Esophagus muscularis mucosa (tissue), 4 donors: ENCODE results near the gene PDLIM5. TPM values are rescaled to one million over a fixed set of nuclear protein-coding genes. Genes with fewer than 3 reads are reported as not detected.
"Not testable (repeated sequence)": the region's sequence is repeated elsewhere in the genome, so short reads cannot be mapped to it uniquely, and the experiment has no call there.

Experiments used
- DNase-seq: peaks from one replicate; pipeline ENCODE4 v3.0.0-alpha.2; 2017; ENCODE audit errors: extremely low spot score
- H3K27ac ChIP-seq, 4 donors: fragments of 200-600 bp; sonication (generic); replicated peaks in 1 of 4; 1 replicate in 3 of 4; 2 replicates in 1 of 4; pipeline ENCODE4 v1.5.1; 2016 to 2019; ENCODE audit warnings: mild to moderate bottlenecking in 1 of 4
- H3K27me3 ChIP-seq, 4 donors: fragments of 200-600 bp; sonication (generic); one replicate each; pipeline versions ENCODE4 v1.5.1 to v1.6.0; 2016 to 2019
- H3K36me3 ChIP-seq, 4 donors: fragments of 200-600 bp; sonication (generic); one replicate each; pipeline ENCODE4 v1.5.1; 2016 to 2019
- H3K4me1 ChIP-seq, 4 donors: fragments of 200-600 bp; sonication (generic); one replicate each; pipeline ENCODE4 v1.5.1; 2016 to 2019
- H3K4me3 ChIP-seq, 4 donors: fragments of 200-600 bp; sonication (generic); 1 replicate in 2 of 4; 2 replicates in 2 of 4; pipeline ENCODE4 v1.5.1; 2016 to 2019; ENCODE audit warnings: mild to moderate bottlenecking in 4 of 4, moderate library complexity in 1 of 4
- H3K9me3 ChIP-seq, 4 donors: fragments of 200-600 bp; sonication (generic); 1 replicate in 3 of 4; 2 replicates in 1 of 4; pipeline ENCODE4 v1.5.1; 2016 to 2019
- EP300 ChIP-seq: sonication (generic); formaldehyde crosslinking; IDR thresholded peaks from one replicate; pipeline ENCODE4 v1.6.1; 2017; ENCODE audit warnings: antibody characterized with exemption
- POLR2A ChIP-seq: fragments of 450-650 bp; IDR thresholded peaks from one replicate; pipeline ENCODE4 v1.6.1; 2017; ENCODE audit warnings: antibody characterized with exemption, moderate library complexity, mild to moderate bottlenecking, low read depth
- POLR2AphosphoS5 ChIP-seq, 2 donors: sonication (generic); formaldehyde crosslinking; IDR thresholded peaks; one replicate each; pipeline ENCODE4 v1.6.1; 2017; ENCODE audit warnings: antibody characterized with exemption in 2 of 2
- WGBS: methylation state at CpG from one replicate; pipeline ENCODE4 v1.1.5; 2018; 5-methylcytosine and 5-hydroxymethylcytosine counted together
- intact Hi-C: fragments of 100-400 bp; cut with DNase I; formaldehyde crosslinking; loops from one replicate; pipeline ENCODE4 v1.15.1; 2023
- total RNA-seq, 4 donors: library from RNA; depleted of rRNA; stranded (reverse); fragments of >200 nt; gene quantifications; one replicate each; pipeline versions ENCODE4 v1.1.0 to v1.2.1, GENCODE V29; 2016
- TF ChIP-seq, protein P1 (sequence below), 3 experiments: fragments of 200-600 bp in 2 of 3; fragments of 450-650 bp in 1 of 3; sonication (generic) in 2 of 3; IDR thresholded peaks; one replicate each; pipeline ENCODE4 v1.5.1; 2017 to 2019; ENCODE audit warnings: antibody characterized with exemption in 3 of 3, mild to moderate bottlenecking in 2 of 3, moderate library complexity in 1 of 3

Gene PDLIM5
- total RNA-seq, 4 donors from 2014 or later = 138 to 160 (median 146) TPM

DNA sequence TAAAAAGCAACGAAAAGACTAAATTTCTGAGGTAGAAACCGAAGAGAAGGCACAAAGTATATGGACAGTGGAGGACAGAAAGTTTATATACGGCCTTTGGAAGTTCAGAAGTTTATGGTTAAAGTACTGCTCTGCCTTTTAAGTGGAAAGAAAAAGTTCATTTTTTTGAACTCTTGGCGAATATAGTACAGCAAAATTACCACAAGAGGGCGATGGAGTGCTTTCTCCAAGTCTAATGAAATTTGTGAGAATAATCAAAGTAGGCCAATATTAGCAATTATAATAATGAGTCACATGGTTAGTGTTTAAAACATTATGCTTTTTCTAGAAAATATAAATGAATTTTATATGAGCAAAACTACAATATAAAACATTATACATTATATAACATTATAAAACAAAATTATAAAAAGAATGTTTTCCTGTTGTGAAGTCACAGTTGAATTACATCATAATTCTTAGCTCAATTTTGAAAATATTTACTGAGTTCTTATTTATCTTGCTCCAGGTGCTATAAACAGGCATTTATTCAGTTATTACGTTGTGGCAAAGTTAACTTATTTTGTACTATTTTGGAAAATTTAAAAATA is 169.8 kb downstream of the PDLIM5 start:
- H3K4me1 ChIP-seq = peaks cover 3 to 29% (median 18%) of the 10 kb centered on the region in 4 donors
- no peak overlapping the region for H3K27ac ChIP-seq
- no peak for TF ChIP-seq POLR2AphosphoS5 (IDR thresholded peaks at IDR 0.05)
- TF ChIP-seq, protein P1, sequence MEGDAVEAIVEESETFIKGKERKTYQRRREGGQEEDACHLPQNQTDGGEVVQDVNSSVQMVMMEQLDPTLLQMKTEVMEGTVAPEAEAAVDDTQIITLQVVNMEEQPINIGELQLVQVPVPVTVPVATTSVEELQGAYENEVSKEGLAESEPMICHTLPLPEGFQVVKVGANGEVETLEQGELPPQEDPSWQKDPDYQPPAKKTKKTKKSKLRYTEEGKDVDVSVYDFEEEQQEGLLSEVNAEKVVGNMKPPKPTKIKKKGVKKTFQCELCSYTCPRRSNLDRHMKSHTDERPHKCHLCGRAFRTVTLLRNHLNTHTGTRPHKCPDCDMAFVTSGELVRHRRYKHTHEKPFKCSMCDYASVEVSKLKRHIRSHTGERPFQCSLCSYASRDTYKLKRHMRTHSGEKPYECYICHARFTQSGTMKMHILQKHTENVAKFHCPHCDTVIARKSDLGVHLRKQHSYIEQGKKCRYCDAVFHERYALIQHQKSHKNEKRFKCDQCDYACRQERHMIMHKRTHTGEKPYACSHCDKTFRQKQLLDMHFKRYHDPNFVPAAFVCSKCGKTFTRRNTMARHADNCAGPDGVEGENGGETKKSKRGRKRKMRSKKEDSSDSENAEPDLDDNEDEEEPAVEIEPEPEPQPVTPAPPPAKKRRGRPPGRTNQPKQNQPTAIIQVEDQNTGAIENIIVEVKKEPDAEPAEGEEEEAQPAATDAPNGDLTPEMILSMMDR (IDR thresholded peaks at IDR 0.05) = peak; percentile 67 to 85 (median 81)
- intact Hi-C loops = loop anchor here (5.0 to 10.0 kb wide), 3 partner anchors 133 to 503 kb away; partner anchors contain the start of gene BMPR1B
- no peak for DNase-seq
- WGBS = 26% methylated on average over 6 of the region's 6 CpGs
- H3K27me3 ChIP-seq = no peaks in the 10 kb centered on the region
- H3K4me3 ChIP-seq = no peak overlapping the region
- peaks cover 0 to 46% (median 23%) of the 10 kb centered on the region in 4 donors for H3K36me3 ChIP-seq
- no peaks in the 10 kb centered on the region for H3K9me3 ChIP-seq

DNA sequence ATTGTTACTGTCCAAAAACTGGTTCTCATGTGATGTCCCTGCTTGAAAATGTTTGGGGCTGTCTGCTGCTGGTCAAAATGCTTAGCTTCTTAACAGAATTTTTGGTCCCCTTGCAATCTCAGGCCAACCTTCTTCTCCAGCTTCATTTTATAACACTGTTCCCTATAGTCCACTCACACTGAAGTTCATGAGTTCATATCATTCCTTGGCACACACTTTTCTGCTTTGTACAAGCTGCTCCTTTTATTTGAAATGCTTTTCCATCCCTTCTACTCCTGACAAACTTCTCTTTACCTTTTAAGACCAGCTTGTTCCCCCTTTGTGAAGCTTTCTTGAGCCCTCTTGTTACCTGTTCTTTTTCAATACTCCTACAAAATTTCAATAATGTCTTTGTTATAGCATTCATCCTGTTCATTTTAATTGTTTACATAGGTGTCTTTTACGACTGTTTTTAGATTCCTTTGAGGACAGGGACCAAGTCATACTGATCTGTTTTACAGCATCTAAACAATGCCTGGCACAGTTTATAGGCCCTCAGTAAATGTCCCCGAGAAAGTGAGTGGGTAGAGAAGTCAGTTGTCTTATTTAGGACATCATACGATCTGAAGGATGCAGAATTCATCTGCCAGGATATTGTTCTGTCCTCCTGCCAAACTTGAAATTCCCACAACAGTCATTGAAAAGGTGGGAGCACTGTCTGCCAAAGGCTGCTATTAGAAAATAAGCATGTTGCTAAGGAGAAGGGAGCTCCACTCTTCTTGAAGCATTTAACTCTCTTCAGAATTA is 171.6 kb downstream of the PDLIM5 start:
- no peak for TF ChIP-seq POLR2AphosphoS5 (IDR thresholded peaks at IDR 0.05)
- TF ChIP-seq EP300 = no peak
- TF ChIP-seq, protein P1 (IDR thresholded peaks at IDR 0.05) = no peak
- no peak for TF ChIP-seq POLR2A
- Histone ChIP-seq H3K27me3 (no peaks in the 10 kb centered on the region), H3K9me3 (no peaks in the 10 kb centered on the region), H3K4me3 (no peak overlapping the region), H3K36me3 (peaks cover 0 to 38% (median 18%) of the 10 kb centered on the region in 4 donors), H3K4me1 (peaks cover 3 to 29% (median 18%) of the 10 kb centered on the region in 4 donors), H3K27ac (no peak overlapping the region)
- intact Hi-C loops = loop anchor here (5.0 to 10.0 kb wide), 3 partner anchors 131 to 501 kb away; partner anchors contain the start of gene BMPR1B
- DNase-seq = no peak
- WGBS = 29% methylated on average over 3 of the region's 3 CpGs

DNA sequence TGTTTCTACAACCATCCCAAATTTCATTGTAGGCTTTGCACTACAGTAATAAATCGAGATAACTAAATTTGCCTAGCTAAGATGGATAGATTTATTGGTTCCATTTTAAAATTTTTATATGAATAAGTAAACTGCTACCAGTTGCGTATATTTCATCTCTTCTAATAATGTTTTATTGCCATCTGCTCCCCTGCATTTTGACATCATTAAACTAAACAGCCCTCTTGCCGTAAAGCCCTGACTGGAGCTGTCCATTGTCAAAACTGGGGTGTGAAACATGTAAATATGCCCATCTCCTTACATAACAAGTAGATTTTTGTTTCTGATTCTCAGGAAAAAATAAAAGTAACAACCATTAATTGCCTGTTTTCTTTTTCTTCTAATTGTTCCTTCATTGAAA is 175.2 kb downstream of the PDLIM5 start:
- DNase-seq = no peak
- Histone ChIP-seq H3K4me3 (no peak overlapping the region), H3K4me1 (peaks cover 3 to 22% (median 18%) of the 10 kb centered on the region in 4 donors), H3K27me3 (no peaks in the 10 kb centered on the region), H3K36me3 (peaks cover 0 to 47% (median 0%) of the 10 kb centered on the region in 4 donors), H3K9me3 (no peaks in the 10 kb centered on the region), H3K27ac (no peak overlapping the region)
- intact Hi-C loops = loop anchor here (10.0 kb wide), 2 partner anchors 128 to 498 kb away; partner anchors contain the start of gene BMPR1B
- 90% methylated on average over 3 of the region's 3 CpGs for WGBS
- TF ChIP-seq EP300 (no peak), POLR2A (no peak), POLR2AphosphoS5 (IDR thresholded peaks at IDR 0.05) (no peak)
- TF ChIP-seq, protein P1 (IDR thresholded peaks at IDR 0.05) = no peak

DNA sequence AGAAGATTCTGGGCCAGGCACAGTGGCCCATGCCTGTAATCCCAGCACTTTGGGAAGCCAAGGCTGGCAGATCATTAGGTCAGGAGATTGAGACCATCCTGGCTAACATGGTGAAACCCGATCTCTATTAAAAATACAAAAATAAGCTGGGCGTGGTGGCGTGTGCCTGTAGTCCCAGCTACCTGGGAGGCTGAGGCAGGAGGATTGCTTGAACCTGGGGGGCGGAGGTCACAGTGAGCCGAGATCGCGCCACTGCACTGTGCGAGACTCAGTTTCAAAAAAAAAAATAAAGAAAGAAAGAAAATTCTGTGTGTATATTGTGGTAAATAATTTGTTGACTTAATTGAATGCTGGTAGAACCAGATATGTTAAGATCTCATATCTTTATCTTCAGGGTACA is 177.3 kb downstream of the PDLIM5 start:
- intact Hi-C loops = loop anchor here (10.0 kb wide), 2 partner anchors 126 to 496 kb away; partner anchors contain the start of gene BMPR1B
- not testable (repeated sequence) for H3K9me3 ChIP-seq, H3K27me3 ChIP-seq, H3K4me1 ChIP-seq, DNase-seq, H3K4me3 ChIP-seq, H3K27ac ChIP-seq
- H3K36me3 ChIP-seq = peaks cover 0 to 40% (median 2%) of the 10 kb centered on the region in 4 donors
- WGBS = 96% methylated on average over 8 of the region's 8 CpGs

DNA sequence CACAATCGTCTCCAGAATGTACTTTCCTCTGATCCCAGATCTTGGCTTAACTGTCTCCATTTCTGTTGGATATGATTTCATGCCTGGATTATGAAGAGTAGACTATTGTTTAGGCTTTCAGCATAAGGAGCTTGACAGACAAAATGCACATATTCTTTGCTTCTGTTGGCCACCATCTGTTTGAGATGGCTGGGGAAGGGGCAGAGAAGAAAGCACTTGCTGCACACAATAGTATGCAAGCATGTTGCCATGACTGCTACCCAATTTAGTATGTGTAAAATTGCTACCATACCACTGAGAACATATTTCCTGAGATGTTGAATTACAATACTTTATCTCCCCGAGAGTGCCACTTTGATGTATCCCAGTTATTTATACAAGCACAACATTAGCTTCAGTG is 178.1 kb downstream of the PDLIM5 start:
- Histone ChIP-seq H3K36me3 (peaks cover 0 to 38% (median 4%) of the 10 kb centered on the region in 4 donors), H3K9me3 (no peaks in the 10 kb centered on the region), H3K4me1 (peaks cover 0 to 7% (median 0%) of the 10 kb centered on the region in 4 donors), H3K27me3 (no peaks in the 10 kb centered on the region), H3K27ac (no peak overlapping the region), H3K4me3 (no peak overlapping the region)
- DNase-seq = no peak
- intact Hi-C loops = loop anchor here (10.0 kb wide), 2 partner anchors 125 to 495 kb away; partner anchors contain the start of gene BMPR1B
- TF ChIP-seq, protein P1 (IDR thresholded peaks at IDR 0.05) = no peak
- TF ChIP-seq POLR2A (no peak), EP300 (no peak)
- 72% methylated on average over 2 of the region's 2 CpGs for WGBS
